ENCODE measurements around the gene GRIN2A. TPM values are rescaled to one million over a fixed set of nuclear protein-coding genes. Genes with fewer than 3 reads are reported as not detected.

Gene GRIN2A
- total RNA-seq, 1 donor from 2014 or later: 1.5 TPM

- no peak overlapping the region for H3K4me3 Mint-ChIP-seq
- TF ChIP-seq CTCF (IDR thresholded peaks at IDR 0.05): no peak
These were observed 117.2 kb downstream of the GRIN2A start for GRCh38 chr16:10065019-10065418.

GRCh38 chr16:10048850-10049249 lies 133.4 kb downstream of the GRIN2A start:
- H3K9me3 Mint-ChIP-seq: peaks cover 3% of the 10 kb centered on the region
- intact Hi-C loops (cut with micrococcal nuclease): no loop called here
- H3K27me3 Mint-ChIP-seq: peaks cover 21% of the 10 kb centered on the region
- H3K36me3 Mint-ChIP-seq (ENCODE audit: low read depth): no peaks in the 10 kb centered on the region
- no peak overlapping the region for H3K4me3 Mint-ChIP-seq
- H3K4me1 Mint-ChIP-seq: no peaks in the 10 kb centered on the region
- no peak for DNase-seq
- ChIA-PET POLR2A (no interaction called here), CTCF (no interaction called here)
- no peak for TF ChIP-seq CTCF (IDR thresholded peaks at IDR 0.05)
- no peak for ATAC-seq (ENCODE audit: low read depth)
- no peak overlapping the region for H3K27ac Mint-ChIP-seq

More at GRCh38 chr16:10065019-10065418, 117.2 kb downstream of the GRIN2A start:
- no peaks in the 10 kb centered on the region for H3K4me1 Mint-ChIP-seq
- DNase-seq (no peak), ATAC-seq (ENCODE audit: low read depth) (no peak)
- no peak overlapping the region for H3K27ac Mint-ChIP-seq
- ChIA-PET POLR2A (no interaction called here), CTCF (no interaction called here)
- no peaks in the 10 kb centered on the region for H3K36me3 Mint-ChIP-seq (ENCODE audit: low read depth)
- H3K9me3 Mint-ChIP-seq: no peaks in the 10 kb centered on the region
- H3K27me3 Mint-ChIP-seq: peaks cover 11% of the 10 kb centered on the region
- intact Hi-C loops (cut with micrococcal nuclease): no loop called here

DNA sequence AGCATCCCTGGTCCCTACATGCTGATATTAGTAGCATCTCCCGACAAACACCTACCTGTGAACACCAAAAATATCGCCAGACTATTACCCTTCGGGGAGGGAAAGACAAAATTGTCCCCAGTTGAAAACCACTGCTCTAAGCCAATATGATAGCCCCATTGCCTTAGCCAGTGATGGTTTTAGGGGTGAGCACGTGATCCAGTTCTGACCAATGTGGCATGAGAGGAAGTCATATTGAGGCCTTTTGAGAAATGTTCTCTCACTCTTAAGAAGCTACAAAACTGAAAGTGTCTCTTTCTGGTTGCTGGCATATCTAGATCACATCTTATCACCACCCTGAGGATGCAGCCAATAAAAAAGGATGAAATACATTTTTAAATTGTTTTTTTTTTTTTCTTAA lies 136.3 kb downstream of the GRIN2A start:
- POLR2A ChIA-PET: no interaction called here
- TF ChIP-seq CTCF (IDR thresholded peaks at IDR 0.05): no peak
- DNase-seq (no peak), ATAC-seq (ENCODE audit: low read depth) (no peak)
- Mint-ChIP-seq H3K9me3 (peaks cover 3% of the 10 kb centered on the region), H3K4me1 (no peaks in the 10 kb centered on the region), H3K27me3 (peaks cover 15% of the 10 kb centered on the region), H3K4me3 (no peak overlapping the region), H3K36me3 (ENCODE audit: low read depth) (no peaks in the 10 kb centered on the region), H3K27ac (no peak overlapping the region)
- intact Hi-C loops (cut with micrococcal nuclease): no loop called here
- CTCF ChIA-PET: no interaction called here

GRCh38 chr16:10045291-10045775 lies 136.9 kb downstream of the GRIN2A start:
- Mint-ChIP-seq H3K27ac (no peak overlapping the region), H3K36me3 (ENCODE audit: low read depth) (no peaks in the 10 kb centered on the region), H3K9me3 (peaks cover 3% of the 10 kb centered on the region), H3K27me3 (peaks cover 15% of the 10 kb centered on the region), H3K4me3 (no peak overlapping the region), H3K4me1 (no peaks in the 10 kb centered on the region)
- CTCF ChIA-PET: no interaction called here
- ATAC-seq (ENCODE audit: low read depth): no peak
- intact Hi-C loops (cut with micrococcal nuclease): no loop called here
- no peak for DNase-seq
- TF ChIP-seq CTCF (IDR thresholded peaks at IDR 0.05): no peak
- POLR2A ChIA-PET: no interaction called here

GRCh38 chr16:10040136-10041080 lies 141.8 kb downstream of the GRIN2A start:
- DNase-seq (no peak), ATAC-seq (ENCODE audit: low read depth) (no peak)
- H3K4me3 Mint-ChIP-seq: no peak overlapping the region
- H3K9me3 Mint-ChIP-seq: no peaks in the 10 kb centered on the region
- H3K27me3 Mint-ChIP-seq: peaks cover 20% of the 10 kb centered on the region
- peaks cover 4% of the 10 kb centered on the region for H3K4me1 Mint-ChIP-seq
- intact Hi-C loops (cut with micrococcal nuclease): no loop called here
- TF ChIP-seq CTCF (IDR thresholded peaks at IDR 0.05): no peak
- no peak overlapping the region for H3K27ac Mint-ChIP-seq
- H3K36me3 Mint-ChIP-seq (ENCODE audit: low read depth): no peaks in the 10 kb centered on the region
- ChIA-PET CTCF (no interaction called here), POLR2A (no interaction called here)
